ENCODE data around the gene BOK.

BOK gene

GRCh38 chr2:241598061-241598460 is 39.5 kb downstream of the BOK start:
- no peak for DNase-seq (ENCODE audit: extremely low read depth in 1 of 2, low read depth in 1 of 2)

GRCh38 chr2:241598487-241598886 is 39.9 kb downstream of the BOK start:
- no peak for DNase-seq (ENCODE audit: extremely low read depth in 1 of 2, low read depth in 1 of 2)

DNA sequence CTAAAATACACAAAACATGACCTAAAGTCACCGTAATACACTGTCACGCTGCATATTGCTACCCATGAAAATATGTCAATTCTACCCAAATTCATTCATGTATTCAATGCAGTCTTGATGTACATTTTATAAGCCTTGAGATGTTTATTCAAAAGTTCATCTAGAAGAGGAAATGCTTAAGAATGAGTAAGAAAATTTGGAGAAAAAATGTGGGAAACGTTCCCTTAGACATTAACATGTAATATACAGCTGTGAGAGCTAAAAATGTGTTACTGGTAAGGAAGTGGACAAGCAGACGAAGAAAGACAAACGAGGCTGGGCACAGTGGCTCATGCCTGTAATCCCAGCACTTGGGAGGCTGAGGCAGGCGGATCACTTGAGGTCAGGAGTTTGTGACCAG is 41.1 kb downstream of the BOK start:
- no peak for DNase-seq (ENCODE audit: extremely low read depth in 1 of 2, low read depth in 1 of 2)

GRCh38 chr2:241601841-241602240 is 43.3 kb downstream of the BOK start:
- DNase-seq (ENCODE audit: extremely low read depth in 1 of 2, low read depth in 1 of 2), result no peak

DNA sequence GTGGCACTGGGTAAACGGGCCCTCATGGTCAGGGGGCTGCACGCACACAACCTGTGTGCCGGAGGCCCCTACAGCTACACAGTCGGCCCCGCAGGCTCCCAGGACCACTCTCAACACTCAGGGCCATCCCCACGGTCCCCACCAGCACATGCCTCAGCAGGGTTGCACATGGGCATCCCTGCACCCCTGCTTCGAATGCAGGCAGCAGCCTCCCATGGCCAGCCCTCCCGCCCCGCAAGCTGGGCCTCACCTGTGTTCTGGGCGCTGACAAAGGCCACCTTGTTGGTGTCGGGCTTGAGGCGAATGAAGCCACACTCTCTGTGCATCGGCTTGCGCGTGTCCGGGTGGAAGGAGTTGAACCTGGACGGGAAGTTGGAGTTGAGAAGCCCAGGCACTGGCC is 44.2 kb downstream of the BOK start:
- DNase-seq (ENCODE audit: extremely low read depth in 1 of 2, low read depth in 1 of 2), result no peak

DNA sequence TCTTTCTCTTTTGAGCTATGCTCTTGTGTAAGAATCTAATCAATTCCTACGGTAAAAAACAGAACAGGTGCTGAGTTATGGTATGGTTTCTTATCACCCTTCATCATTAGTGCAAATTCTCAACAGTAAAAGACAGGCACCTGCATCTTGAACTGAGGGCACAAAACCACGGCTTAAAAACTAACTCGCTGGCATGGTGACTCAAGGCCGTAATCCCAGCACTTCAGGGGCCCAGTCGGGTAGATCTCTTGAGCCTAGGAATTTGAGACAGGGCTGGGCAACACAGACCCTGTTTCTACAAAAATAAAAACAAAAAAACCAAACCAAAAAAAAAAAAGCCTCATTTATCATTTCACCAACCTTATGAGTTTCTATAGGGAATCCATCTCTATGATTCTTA is 45.1 kb downstream of the BOK start:
- DNase-seq (ENCODE audit: extremely low read depth in 1 of 2, low read depth in 1 of 2), result no peak

GRCh38 chr2:241606186-241606585 is 47.6 kb downstream of the BOK start:
- no peak for DNase-seq (ENCODE audit: extremely low read depth in 1 of 2, low read depth in 1 of 2)

- DNase-seq (ENCODE audit: extremely low read depth in 1 of 2, low read depth in 1 of 2), result no peak
Observed at GRCh38 chr2:241607162-241607885, 48.8 kb downstream of the BOK start.

- no peak for DNase-seq (ENCODE audit: extremely low read depth in 1 of 2, low read depth in 1 of 2)
Observed at GRCh38 chr2:241608881-241609280, 50.3 kb downstream of the BOK start.

DNA sequence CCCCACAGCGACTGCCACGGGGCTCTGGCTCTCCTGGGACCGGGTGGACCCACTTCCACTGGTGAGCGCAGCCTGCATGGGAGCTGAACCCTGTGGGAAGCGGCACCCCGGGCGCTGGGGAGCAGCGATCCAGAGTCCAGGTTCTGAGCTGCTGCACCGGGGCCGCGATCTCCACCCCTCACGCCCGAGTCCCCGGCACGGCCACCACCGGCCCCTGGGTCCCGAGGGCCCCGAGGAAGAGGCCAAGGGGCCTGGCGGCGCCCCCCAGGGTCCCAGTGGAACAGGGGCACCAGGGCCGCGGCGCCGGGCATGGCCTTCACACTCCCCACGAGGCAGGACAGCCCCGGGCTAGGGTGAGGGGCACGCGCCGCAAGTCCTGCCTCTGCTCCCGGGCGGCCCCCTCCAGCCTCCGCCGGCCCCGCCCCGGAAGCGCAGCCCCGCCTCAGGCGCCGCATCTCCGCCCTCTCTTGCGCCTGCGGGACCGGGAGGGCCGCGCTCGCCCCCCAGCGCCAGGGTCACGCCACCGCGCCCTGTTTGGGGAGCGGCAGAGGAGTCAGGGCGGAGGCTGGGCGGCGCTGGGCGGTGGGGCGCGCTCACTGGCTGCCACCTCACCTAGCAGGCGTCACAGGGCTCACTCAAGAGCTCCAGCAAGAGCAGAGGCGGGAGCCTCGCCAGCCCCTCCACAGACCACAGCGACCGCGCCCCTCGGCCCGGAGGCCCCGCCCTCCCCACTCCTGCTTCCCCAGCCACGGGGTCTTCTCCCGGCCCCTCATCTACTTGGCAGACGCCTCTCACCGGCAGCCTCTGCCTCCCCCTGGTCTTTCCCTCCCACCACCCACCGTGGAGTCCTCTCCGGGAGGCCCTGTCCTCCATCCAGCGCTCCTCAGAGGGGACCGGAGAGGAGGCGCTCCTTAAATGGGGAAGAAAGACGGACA is 51.6 kb downstream of the BOK start:
- peak; percentile 82 to 84 for DNase-seq (ENCODE audit: extremely low read depth in 1 of 2, low read depth in 1 of 2)

DNA sequence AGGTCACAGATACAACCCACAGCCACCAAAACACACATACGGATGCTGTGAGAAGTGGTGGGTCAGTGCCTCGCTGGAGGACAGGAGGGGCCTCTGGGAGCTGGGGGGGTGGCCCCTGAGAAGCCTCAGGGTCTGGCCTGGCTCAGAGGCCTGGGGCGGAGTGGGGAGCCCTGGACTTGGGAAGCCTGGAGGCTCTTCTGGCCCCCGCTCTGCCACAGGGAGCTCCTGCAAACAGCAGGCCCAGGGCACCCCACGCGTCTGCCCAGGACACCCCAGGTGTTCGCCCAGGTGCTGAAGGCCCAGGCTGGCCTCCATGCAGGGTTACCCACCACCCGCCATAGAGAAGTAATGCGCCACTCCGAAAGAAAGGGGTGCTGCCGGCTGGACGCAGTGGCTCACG is 52.5 kb downstream of the BOK start:
- no peak for DNase-seq (ENCODE audit: extremely low read depth in 1 of 2, low read depth in 1 of 2)

- no peak for DNase-seq (ENCODE audit: extremely low read depth in 1 of 2, low read depth in 1 of 2)
Observed at GRCh38 chr2:241612156-241613016, 53.8 kb downstream of the BOK start.

GRCh38 chr2:241613017-241613780 is 54.7 kb downstream of the BOK start:
- no peak for DNase-seq (ENCODE audit: extremely low read depth in 1 of 2, low read depth in 1 of 2)

GRCh38 chr2:241615041-241615440 is 56.5 kb downstream of the BOK start:
- no peak for DNase-seq (ENCODE audit: extremely low read depth in 1 of 2, low read depth in 1 of 2)

GRCh38 chr2:241615522-241616052 is 57.0 kb downstream of the BOK start:
- DNase-seq (ENCODE audit: extremely low read depth in 1 of 2, low read depth in 1 of 2), result no peak

GRCh38 chr2:241616168-241617125 is 57.9 kb downstream of the BOK start:
- DNase-seq (ENCODE audit: extremely low read depth in 1 of 2, low read depth in 1 of 2), result no peak

- no peak for DNase-seq (ENCODE audit: extremely low read depth in 1 of 2, low read depth in 1 of 2)
Observed at GRCh38 chr2:241617431-241618154, 59.0 kb downstream of the BOK start.

DNA sequence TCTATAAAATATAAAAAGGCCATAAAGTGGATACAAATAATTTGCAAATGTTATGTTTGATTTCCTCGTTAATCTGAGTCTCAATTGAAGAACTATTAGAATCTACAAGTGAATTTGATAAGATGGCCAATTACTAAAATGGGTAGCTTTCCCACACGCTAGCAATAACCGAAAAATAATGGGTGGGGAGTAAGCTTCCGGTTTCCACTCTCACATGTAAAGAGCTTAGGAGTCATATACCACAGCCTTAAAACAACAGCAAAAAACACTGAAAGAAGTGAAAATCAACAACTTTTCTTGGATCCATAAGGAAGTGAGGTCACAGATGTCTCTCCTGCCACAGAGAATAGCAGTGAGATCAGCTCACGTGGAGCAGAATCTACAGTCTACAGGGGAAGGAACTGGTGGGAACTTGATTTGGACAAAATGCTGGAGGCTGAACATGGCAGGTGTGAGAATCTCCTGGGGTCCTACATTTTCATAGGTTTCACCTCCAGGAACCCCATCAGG is 59.8 kb downstream of the BOK start:
- DNase-seq (ENCODE audit: extremely low read depth in 1 of 2, low read depth in 1 of 2), result no peak

All from activated CD8-positive, alpha-beta memory T cell treated with anti-CD3 and anti-CD28 coated beads for 1 hour (primary cell).